Keratinocyte (primary cell): ENCODE results near the gene WDR7.

Experiments used
- CTCF ChIP-seq, 3 experiments: IDR thresholded peaks in 1 of 3; conservative IDR thresholded peaks in 1 of 3; optimal IDR thresholded peaks in 1 of 3; 2 replicates in 2 of 3; 3 replicates in 1 of 3; pipeline versions ENCODE3 to v1.5.1; 2011; ENCODE audit warnings: low read length in 3 of 3, mild to moderate bottlenecking in 3 of 3, moderate library complexity in 2 of 3, control low read depth in 1 of 3, inconsistent platforms in 1 of 3; ENCODE audit not compliant: insufficient read depth in 2 of 3; ENCODE audit errors: extremely low read depth in 1 of 3
- EZH2 ChIP-seq: IDR thresholded peaks from one replicate; pipeline ENCODE4 v1.6.1; 2012; ENCODE audit warnings: inconsistent platforms, mild to moderate bottlenecking, low read length, moderate library complexity

- TF ChIP-seq EZH2 (no peak), CTCF (optimal IDR thresholded peaks at IDR 0.05 in 1 of 3, IDR thresholded peaks at IDR 0.05 in 1 of 3, conservative IDR thresholded peaks at IDR 0.05 in 1 of 3; ENCODE audit: extremely low read depth in 1 of 3, insufficient read depth in 2 of 3, low read length in 3 of 3) (no peak)
Measured at GRCh38 chr18:57062178-57062577, 411.0 kb downstream of the WDR7 start.
